SW 1271 (cell line): ENCODE measurements around the gene OPN1MW.
"Not testable (repeated sequence)": the region's sequence is repeated elsewhere in the genome, so short reads cannot be mapped to it uniquely, and the experiment has no call there.

Experiments
- DNase-seq, 2 experiments: peaks; one replicate each; lab custom pipeline; 2025; lab: John Stamatoyannopoulos, UW

Gene OPN1MW

DNA sequence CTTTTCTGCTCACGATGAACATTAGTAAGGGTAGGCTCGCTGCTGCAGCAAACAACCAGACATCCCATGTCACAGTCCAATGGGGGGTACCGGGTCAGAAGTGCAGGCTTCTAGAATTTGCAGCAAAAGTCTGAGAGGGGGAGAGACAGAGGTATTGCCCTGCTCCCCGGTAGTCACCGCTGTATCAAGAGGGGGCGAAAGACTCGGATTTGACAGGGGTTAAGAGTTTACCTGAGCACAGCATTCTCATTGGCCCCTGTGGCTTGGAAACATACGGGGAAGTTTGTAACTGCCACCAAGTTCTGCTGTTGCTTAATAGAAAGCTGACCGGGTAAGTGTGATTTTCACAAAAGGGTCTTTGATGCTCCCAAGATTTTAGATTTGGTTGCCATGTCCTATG lies 28.7 kb downstream of the OPN1MW start:
- DNase-seq: not testable (repeated sequence)

DNA sequence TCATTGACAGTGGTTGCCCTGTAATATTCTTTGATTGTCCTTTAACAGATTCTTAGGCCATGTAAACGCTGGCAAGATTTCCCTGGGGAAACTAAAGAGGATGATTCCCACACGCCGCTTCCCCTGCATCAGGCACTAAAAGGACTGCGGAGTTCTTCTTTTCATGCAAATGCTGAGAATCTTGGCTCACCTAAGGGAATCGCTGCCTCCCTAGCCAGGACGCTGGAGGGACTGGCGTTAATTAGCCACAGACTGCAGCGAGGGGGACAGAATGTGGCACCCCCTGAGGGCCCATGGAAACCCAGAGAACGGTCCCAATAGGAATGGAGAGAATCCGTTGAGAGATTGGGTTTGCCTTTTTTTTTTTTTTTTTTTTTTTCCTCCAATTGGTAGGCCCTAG lies 29.1 kb downstream of the OPN1MW start:
- DNase-seq: not testable (repeated sequence)

DNA sequence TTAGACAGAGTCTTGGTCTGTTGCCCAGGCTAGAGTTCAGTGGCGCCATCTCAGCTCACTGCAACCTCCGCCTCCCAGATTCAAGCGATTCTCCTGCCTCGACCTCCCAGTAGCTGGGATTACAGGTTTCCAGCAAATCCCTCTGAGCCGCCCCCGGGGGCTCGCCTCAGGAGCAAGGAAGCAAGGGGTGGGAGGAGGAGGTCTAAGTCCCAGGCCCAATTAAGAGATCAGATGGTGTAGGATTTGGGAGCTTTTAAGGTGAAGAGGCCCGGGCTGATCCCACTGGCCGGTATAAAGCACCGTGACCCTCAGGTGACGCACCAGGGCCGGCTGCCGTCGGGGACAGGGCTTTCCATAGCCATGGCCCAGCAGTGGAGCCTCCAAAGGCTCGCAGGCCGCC lies 37.1 kb downstream of the OPN1MW start, which contains the start of gene OPN1MW2:
OPN1MW2 (plus strand) TSS at position 301 of the 400 bp plus-strand sequence; CDS start at position 361, 60 bp downstream.
- DNase-seq: not testable (repeated sequence)

DNA sequence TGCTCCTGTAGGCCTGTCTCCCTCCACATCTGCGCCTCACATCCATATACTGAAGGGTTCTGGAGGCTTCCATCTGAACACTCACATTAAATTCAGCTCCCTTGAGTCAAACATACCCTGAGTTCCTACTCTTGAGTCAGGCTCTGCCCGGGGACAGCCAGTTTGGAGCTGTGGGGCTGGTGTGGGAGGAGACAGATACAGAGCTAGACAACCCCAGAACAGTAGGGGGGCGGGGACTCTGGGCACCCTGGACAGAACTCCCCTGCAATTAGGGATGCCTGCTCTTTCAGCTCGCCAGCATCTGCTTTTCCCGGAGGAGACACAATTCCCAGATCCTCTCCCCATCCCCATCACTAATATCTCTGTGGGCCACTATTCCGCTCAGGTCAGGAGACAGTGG lies 42.9 kb downstream of the OPN1MW start:
- not testable (repeated sequence) for DNase-seq

DNA sequence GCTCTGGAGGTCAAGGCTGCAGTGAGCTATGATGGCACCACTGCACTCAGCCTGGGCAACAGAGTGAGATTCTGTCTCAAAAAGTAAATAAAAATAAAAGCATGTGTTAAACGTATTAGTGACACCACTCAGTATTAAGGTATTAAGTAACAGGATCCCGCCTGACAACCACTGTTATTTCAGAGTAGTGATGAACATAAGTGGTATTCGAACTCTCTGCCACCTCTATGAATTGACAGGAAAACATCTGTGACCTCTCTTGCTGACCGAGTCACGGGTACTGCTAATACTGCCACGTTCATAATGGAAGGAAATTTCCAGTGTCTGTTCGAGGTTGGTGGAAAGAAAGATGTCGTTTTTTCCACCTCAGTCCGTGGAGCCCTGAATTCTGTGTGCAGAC lies 44.3 kb downstream of the OPN1MW start:
- not testable (repeated sequence) for DNase-seq

DNA sequence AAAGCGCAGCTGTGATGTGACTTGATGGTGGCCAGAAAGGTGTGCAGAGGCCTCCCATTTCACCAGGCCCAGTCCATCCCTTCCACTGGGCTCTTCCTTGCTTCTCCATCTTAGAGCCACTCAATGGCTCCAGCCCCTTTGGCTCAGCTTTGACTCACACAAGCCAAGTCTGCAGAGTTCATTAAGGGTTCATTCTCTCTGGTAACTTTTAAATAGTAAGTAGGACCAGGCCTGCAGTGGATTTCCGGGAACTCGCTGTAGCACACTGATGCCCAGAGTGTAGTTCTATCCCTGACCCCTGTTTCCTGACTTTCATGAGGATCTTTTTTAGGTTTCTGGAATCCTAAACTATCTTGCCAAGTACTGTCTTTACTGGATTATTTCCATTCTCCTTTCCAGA lies 49.0 kb downstream of the OPN1MW start:
- DNase-seq: not testable (repeated sequence)

DNA sequence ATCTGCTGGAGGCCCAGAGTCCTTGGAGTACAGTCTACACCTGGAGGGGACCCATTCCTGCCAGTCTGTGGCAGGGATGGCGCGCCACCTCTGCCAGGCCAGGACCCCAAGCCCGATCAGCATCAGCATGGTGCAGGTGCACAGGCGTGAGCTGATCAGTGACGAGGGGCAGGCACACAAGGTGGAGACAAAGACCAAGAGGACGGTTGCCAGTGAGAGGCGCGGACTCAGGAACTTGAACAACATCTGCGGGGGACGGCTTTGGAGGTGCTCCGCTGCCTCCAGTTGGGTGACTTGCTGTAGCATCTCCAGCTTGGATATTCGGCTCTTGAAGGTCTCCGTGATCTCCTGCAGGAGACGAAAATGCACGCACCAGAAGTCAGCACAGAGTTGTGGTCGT lies 51.2 kb downstream of the OPN1MW start:
- DNase-seq: not testable (repeated sequence)

DNA sequence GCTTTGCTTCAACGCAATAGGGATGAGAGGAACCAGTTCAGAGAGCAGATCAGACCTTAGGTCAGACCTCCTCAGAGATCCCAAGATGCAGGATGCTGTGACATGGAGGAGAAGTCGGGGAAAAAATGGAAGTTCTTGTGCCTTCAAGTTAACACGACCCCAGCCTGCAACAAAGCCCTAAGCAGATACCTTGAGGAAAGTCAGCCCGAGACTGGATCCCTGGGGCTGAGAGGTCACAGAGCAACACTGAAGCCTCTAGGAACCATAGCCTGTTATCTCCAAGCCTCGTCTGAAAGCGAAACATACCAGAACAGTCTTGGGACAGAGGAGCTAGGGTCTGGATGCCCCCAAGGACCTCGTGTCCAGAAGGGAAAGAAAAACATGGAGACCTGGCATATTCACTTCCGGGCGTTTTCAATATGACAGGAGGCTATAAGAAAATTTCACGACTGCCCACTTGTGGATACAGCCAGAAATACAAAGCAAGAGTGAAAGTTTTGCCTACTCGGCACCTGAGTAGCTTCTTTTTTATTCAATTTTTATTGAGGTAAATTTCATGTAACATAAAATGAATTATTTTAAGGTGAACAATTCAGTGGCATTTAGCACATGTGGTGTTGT lies 56.7 kb downstream of the OPN1MW start:
- DNase-seq: not testable (repeated sequence)

DNA sequence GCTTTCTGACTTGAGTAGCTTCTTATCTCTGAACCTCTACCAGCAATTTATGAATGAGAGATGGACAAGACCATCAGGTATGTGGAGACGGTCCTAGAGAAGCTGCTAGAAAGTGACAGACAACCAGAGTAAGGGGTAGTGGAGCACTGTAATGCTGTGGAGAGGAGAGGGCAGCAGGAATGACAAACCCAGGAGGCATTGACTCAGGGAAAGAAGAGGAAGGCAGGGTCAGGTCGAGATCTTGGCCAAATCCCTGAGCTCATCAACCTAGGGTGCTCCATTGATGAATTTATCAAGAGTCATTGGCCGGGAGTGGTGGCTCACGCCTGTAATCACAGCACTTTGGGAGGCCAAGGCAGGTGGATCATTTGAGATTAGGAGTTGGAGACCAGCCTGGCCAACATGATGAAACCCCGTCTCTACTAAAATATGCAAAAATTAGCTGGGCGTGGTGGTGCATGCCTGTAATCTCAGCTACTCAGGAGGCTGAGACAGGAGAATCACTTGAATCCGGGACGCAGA lies 57.6 kb downstream of the OPN1MW start:
- not testable (repeated sequence) for DNase-seq
